GM21367 (cell line): ENCODE measurements around the gene AGMO.

Experiments
- ATAC-seq: cut with Tn5 transposase; IDR thresholded peaks from one replicate; pipeline ENCODE4 v1.9.1; 2021; ENCODE audit not compliant: unreplicated experiment

The AGMO gene

GRCh38 chr7:15462721-15463389, 99.0 kb downstream of the AGMO start:
- no peak for ATAC-seq

GRCh38 chr7:15461576-15461975, 100.2 kb downstream of the AGMO start:
- ATAC-seq: no peak

- ATAC-seq: no peak
Observed at GRCh38 chr7:15459018-15459615, 102.7 kb downstream of the AGMO start.

GRCh38 chr7:15457990-15458955, 103.5 kb downstream of the AGMO start:
- no peak for ATAC-seq

- ATAC-seq: no peak
Observed at GRCh38 chr7:15452670-15453069, 109.1 kb downstream of the AGMO start.

GRCh38 chr7:15446722-15447121, 115.1 kb downstream of the AGMO start:
- ATAC-seq: no peak

GRCh38 chr7:15446280-15446679, 115.5 kb downstream of the AGMO start:
- no peak for ATAC-seq

GRCh38 chr7:15441915-15442314, 119.9 kb downstream of the AGMO start:
- no peak for ATAC-seq

GRCh38 chr7:15440482-15440881, 121.3 kb downstream of the AGMO start:
- no peak for ATAC-seq

GRCh38 chr7:15439853-15440252, 122.0 kb downstream of the AGMO start:
- ATAC-seq: no peak

GRCh38 chr7:15433151-15433550, 128.7 kb downstream of the AGMO start:
- ATAC-seq: no peak

- no peak for ATAC-seq
Observed at GRCh38 chr7:15430911-15431310, 130.9 kb downstream of the AGMO start.

- no peak for ATAC-seq
Observed at GRCh38 chr7:15430191-15430590, 131.6 kb downstream of the AGMO start.

GRCh38 chr7:15424468-15424867, 137.3 kb downstream of the AGMO start:
- ATAC-seq: no peak

- ATAC-seq: no peak
Observed at GRCh38 chr7:15419596-15419995, 142.2 kb downstream of the AGMO start.

- no peak for ATAC-seq
Observed at GRCh38 chr7:15418264-15418663, 143.6 kb downstream of the AGMO start.

- no peak for ATAC-seq
Observed at GRCh38 chr7:15417341-15417988, 144.3 kb downstream of the AGMO start.

GRCh38 chr7:15411019-15411418, 150.8 kb downstream of the AGMO start:
- ATAC-seq: no peak

GRCh38 chr7:15407910-15408309, 153.9 kb downstream of the AGMO start:
- ATAC-seq: no peak

- ATAC-seq: no peak
Observed at GRCh38 chr7:15403751-15404150, 158.1 kb downstream of the AGMO start.

- ATAC-seq: no peak
Observed at GRCh38 chr7:15403315-15403714, 158.5 kb downstream of the AGMO start.
